ENCODE results near the gene SMAD3. TPM values are rescaled to one million over a fixed set of nuclear protein-coding genes. Genes with fewer than 3 reads are reported as not detected.

SMAD3 gene
- total and polyA plus RNA-seq, 7 donors, result 2.9 to 47.6 (median 29.3) TPM

- intact Hi-C loops (cut with DNase I), result loop anchor here (5.0 kb wide), 2 partner anchors 45 to 85 kb away; no protein-coding TSS in a partner anchor
- no peaks in the 10 kb centered on the region for H3K9me3 ChIP-seq
- H3K4me3 ChIP-seq, result no peak overlapping the region
- ATAC-seq (peak in 1 of 4 donors; percentile 12), DNase-seq (no peak)
- peaks cover 92% of the 10 kb centered on the region for H3K4me1 ChIP-seq
- WGBS, 3 donors, result 51 to 64% (median 55%) methylated on average over 3 of the region's 3 CpGs
- H3K27me3 ChIP-seq (ENCODE audit: insufficient read depth in 3 of 3, low read length in 2 of 3), result no peaks in the 10 kb centered on the region
- TF ChIP-seq, protein P1, sequence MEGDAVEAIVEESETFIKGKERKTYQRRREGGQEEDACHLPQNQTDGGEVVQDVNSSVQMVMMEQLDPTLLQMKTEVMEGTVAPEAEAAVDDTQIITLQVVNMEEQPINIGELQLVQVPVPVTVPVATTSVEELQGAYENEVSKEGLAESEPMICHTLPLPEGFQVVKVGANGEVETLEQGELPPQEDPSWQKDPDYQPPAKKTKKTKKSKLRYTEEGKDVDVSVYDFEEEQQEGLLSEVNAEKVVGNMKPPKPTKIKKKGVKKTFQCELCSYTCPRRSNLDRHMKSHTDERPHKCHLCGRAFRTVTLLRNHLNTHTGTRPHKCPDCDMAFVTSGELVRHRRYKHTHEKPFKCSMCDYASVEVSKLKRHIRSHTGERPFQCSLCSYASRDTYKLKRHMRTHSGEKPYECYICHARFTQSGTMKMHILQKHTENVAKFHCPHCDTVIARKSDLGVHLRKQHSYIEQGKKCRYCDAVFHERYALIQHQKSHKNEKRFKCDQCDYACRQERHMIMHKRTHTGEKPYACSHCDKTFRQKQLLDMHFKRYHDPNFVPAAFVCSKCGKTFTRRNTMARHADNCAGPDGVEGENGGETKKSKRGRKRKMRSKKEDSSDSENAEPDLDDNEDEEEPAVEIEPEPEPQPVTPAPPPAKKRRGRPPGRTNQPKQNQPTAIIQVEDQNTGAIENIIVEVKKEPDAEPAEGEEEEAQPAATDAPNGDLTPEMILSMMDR (IDR thresholded peaks at IDR 0.05), result no peak
- H3K36me3 ChIP-seq (ENCODE audit: insufficient read depth in 1 of 2, low read depth in 1 of 2), result peaks cover 0 to 6% of the 10 kb centered on the region in 2 donors
- H3K27ac ChIP-seq, result peak overlapping the region; percentile 84
Observed at GRCh38 chr15:67082007-67082536, 16.7 kb downstream of the SMAD3 start.

DNA sequence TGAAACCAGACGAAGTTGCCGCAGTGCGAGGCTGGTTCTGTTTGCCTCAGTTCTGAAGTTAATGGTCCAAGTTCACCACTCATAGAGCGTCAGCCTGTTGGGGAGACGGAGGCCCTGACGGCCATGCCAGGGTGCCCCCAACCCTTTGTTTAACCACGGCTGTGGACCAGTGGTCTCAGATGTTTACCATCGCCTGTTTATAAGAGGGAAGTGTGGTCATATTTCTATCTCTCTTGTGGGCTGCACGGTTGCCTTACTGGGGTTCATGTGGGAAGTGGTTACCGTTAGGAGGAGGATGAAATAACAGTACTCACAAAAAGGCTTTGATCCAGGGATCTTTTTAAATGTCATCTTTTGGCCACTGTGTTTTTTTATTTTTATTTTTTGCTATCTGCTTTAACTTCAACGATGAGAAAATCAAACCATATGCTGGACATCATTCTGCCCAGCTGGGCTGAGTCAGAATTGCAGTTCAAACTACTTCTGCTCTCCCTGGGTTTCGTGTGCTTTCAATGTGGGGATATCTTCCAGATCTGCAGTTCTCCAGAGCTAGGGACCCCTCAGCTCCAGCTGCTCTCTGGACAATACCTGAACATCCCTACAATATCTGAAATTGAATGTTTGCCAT is 17.8 kb downstream of the SMAD3 start:
- no peak for DNase-seq
- peak overlapping the region; percentile 84 for H3K27ac ChIP-seq
- H3K27me3 ChIP-seq (ENCODE audit: insufficient read depth in 3 of 3, low read length in 2 of 3), result no peaks in the 10 kb centered on the region
- H3K36me3 ChIP-seq (ENCODE audit: insufficient read depth in 1 of 2, low read depth in 1 of 2), result peaks cover 0 to 7% of the 10 kb centered on the region in 2 donors
- WGBS, 3 donors, result 56 to 81% (median 64%) methylated on average over 12 of the region's 12 CpGs
- no peak for ATAC-seq
- TF ChIP-seq, protein P1 (IDR thresholded peaks at IDR 0.05), result no peak
- no peaks in the 10 kb centered on the region for H3K9me3 ChIP-seq
- intact Hi-C loops (cut with DNase I), result loop anchor here (5.0 kb wide), 2 partner anchors 44 to 84 kb away; no protein-coding TSS in a partner anchor
- H3K4me3 ChIP-seq, result peak overlapping the region; percentile 3
- peaks cover 94% of the 10 kb centered on the region for H3K4me1 ChIP-seq

DNA sequence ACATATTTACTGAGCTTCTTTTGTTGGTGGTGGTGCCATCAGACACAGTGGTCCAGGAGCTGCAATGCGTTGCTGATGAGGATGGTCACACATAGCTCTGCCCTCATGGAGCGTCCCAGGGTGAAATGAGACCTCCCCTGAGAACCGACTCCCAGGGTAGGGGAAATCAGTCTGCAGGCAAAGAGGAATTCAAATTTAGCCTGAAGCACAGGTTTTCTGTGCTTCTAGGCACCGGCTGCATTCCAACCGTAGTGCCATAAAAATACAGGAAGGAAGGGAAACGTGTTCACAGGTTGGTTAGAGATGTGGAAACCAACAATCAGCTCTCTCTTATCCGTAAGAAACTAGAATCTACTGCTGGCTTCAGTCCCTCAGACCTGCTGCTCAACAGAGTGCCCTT is 19.2 kb downstream of the SMAD3 start:
- WGBS, 3 donors, result 75 to 83% (median 82%) methylated on average over 7 of the region's 7 CpGs
- H3K27me3 ChIP-seq (ENCODE audit: insufficient read depth in 3 of 3, low read length in 2 of 3), result no peaks in the 10 kb centered on the region
- ATAC-seq, result no peak
- H3K9me3 ChIP-seq, result no peaks in the 10 kb centered on the region
- TF ChIP-seq, protein P1 (IDR thresholded peaks at IDR 0.05), result no peak
- intact Hi-C loops (cut with DNase I), result loop anchor here (5.0 kb wide), 2 partner anchors 43 to 83 kb away; no protein-coding TSS in a partner anchor
- DNase-seq, result no peak
- no peak overlapping the region for H3K4me3 ChIP-seq
- H3K27ac ChIP-seq, result peak overlapping the region; percentile 47
- peaks cover 0 to 7% of the 10 kb centered on the region in 2 donors for H3K36me3 ChIP-seq (ENCODE audit: insufficient read depth in 1 of 2, low read depth in 1 of 2)
- peaks cover 95% of the 10 kb centered on the region for H3K4me1 ChIP-seq

- WGBS, 3 donors, result 91 to 97% (median 96%) methylated on average over 3 of the region's 3 CpGs
- intact Hi-C loops (cut with DNase I), result no loop called here
Observed at GRCh38 chr15:67085237-67085817, 19.9 kb downstream of the SMAD3 start.

More at GRCh38 chr15:67085237-67085817, 19.9 kb downstream of the SMAD3 start:
- DNase-seq (no peak), ATAC-seq (no peak)
- H3K9me3 ChIP-seq, result no peaks in the 10 kb centered on the region
- H3K27me3 ChIP-seq (ENCODE audit: insufficient read depth in 3 of 3, low read length in 2 of 3), result no peaks in the 10 kb centered on the region
- peaks cover 95% of the 10 kb centered on the region for H3K4me1 ChIP-seq
- no peak overlapping the region for H3K4me3 ChIP-seq
- H3K36me3 ChIP-seq (ENCODE audit: insufficient read depth in 1 of 2, low read depth in 1 of 2), result peaks cover 0 to 7% of the 10 kb centered on the region in 2 donors
- TF ChIP-seq, protein P1 (IDR thresholded peaks at IDR 0.05), result no peak
- H3K27ac ChIP-seq, result peak overlapping the region; percentile 47
